Measurements from ENCODE around the gene SLC6A6.

Gene SLC6A6

DNA sequence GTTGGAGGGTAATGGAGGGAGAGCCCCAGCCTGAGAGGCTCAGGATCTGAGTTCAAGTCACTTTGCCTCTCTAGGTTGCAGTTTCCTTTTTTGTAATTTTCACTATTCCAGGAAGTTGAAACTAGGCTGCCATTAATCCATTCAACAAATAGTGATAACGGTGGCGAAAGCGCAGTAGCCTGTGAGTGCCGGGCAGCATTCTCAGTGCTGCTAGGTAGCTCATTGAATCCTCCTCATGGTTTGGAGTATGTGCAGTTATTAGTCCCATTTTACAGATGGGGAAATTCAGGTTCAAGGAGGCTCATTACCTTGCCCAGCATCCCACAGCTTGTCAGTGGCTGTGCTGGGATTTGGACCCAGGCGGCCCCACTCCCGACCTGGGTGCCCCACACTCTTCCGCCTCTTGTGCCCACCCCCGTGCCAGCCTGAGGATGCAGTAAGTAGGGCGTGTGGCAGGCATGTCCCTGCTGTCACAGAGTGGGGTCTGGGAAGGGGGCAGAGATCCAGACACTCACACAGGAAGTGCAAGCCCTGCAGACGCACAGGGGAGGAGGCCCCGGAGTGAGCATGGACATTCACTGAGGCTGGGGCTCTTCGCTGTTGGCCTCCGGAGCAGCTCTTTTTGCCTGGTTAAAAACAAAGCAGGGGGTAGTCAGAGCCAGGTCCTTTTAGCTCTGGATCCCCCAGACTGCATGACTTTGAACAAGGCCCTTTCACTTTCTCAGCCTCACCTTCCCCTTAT, 58.8 kb downstream of the SLC6A6 start:
- DNase-seq (ENCODE audit: extremely low spot score, insufficient read length, low read depth) (no peak), FAIRE-seq (no peak)

DNA sequence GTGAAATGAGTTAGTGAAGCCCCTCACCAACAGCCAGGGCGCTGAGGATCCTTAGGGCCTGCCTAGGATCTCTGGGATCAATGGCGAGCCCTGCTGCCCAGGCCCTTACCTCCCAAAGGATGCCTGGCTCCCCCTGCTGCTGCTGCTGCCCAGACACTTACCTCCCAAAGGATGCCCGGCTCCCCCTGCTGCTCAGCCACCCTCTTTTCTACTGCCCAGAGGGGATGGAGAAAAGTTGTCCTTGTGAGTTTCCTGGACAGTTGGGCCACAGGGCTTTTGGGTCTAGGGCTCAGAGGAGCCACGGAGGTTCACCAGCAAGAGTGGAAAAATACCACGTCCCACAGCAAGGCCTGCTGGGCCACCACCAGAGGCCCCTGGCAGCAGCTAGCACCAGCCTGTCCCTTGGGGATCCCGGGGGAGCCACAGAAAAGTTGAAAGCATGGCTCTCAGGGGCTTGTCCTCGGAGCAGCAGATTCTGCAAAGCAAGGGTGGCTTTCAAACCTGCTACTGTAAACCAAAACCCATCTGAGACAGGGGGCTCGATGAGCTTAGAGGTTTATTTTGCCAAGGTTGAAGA, 59.4 kb downstream of the SLC6A6 start:
- DNase-seq (ENCODE audit: extremely low spot score, insufficient read length, low read depth) (no peak), FAIRE-seq (peak; percentile 69)

GRCh38 chr3:14462738-14463137, 60.3 kb downstream of the SLC6A6 start:
- no peak for DNase-seq (ENCODE audit: extremely low spot score, insufficient read length, low read depth)
- FAIRE-seq = no peak

DNA sequence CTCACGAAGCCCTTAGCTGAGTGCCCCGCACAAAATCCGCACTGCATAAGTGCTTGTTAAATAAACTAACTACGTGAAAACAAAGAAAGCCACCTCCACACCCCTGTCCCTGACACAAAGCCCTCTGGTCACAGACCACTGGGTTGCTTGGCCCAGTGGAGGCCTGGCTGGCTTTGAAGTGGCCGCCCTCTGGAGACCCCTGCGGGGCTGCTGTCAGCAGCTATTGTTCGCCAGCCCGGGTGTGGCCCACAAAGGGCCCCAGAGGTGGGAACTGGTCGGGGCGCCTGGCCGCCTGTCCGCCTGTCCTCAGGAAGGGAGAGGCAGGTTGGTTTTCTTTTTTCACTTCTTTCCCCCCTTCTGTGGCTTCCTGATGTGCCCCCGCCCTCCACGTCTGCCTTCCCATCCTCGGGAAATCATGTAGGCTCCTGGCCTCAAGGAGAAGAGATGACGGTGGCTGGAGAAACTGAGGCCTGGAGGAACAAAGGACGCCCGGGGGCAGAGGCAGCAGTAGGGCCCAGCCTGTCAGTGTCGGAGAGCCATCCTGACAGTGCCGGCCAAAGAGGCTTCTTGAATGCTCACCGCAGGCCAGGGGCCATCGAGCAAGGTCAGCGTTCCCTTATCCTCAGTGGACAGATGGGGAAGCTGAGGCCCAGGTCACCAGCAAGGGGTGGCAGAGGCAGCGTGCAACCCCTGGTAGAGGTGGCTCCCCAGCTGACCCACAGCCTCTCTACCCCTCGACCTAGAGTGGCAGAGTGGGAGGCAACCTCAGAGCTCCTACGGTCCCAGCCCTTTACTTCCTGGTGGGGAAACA, 61.1 kb downstream of the SLC6A6 start:
- FAIRE-seq (no peak), DNase-seq (ENCODE audit: extremely low spot score, insufficient read length, low read depth) (no peak)

DNA sequence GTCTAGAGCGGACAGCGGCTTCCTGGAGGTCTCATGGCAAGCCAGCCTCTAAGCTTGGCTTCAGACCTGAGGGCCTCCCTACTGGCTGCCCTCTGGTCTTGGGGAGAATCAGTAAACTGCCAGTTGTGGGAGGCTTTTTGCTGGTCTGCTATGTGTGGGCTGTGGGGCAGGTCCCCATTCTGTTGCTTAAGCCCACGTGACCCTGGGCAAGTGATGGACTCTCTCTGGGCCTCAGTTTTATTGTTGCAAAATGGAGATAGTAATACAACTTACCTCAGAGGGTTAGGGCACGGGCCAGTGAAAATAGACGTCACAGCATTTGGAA, 61.7 kb downstream of the SLC6A6 start:
- DNase-seq (ENCODE audit: extremely low spot score, insufficient read length, low read depth) (no peak), FAIRE-seq (no peak)

DNA sequence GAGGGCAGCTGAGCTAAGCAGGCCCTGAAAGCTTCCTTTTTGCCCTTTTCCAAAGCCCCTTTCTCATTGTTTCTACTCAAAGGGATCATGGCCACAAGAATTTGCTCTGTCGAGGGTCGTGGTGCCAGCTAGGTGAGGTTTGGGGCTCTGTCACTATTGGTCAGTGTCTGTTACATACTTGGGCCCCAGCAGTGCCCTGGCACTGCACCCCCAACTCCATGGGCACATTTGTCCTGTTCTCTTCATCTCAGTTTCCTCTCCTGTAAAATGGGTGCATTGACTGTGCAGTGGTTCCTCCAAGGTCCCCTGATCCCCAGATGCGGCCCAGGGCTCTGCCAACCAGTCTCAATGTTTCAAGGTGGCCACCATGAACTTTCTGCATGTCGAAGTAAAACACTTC, 62.1 kb downstream of the SLC6A6 start:
- DNase-seq (ENCODE audit: extremely low spot score, insufficient read length, low read depth) (no peak), FAIRE-seq (no peak)

GRCh38 chr3:14465425-14465824, 63.0 kb downstream of the SLC6A6 start:
- DNase-seq (ENCODE audit: extremely low spot score, insufficient read length, low read depth) = no peak
- FAIRE-seq = no peak

- FAIRE-seq (no peak), DNase-seq (ENCODE audit: extremely low spot score, insufficient read length, low read depth) (no peak)
Observed at GRCh38 chr3:14466179-14466903, 63.9 kb downstream of the SLC6A6 start.

GRCh38 chr3:14467814-14468620, 65.6 kb downstream of the SLC6A6 start:
- FAIRE-seq = peak; percentile 69

DNA sequence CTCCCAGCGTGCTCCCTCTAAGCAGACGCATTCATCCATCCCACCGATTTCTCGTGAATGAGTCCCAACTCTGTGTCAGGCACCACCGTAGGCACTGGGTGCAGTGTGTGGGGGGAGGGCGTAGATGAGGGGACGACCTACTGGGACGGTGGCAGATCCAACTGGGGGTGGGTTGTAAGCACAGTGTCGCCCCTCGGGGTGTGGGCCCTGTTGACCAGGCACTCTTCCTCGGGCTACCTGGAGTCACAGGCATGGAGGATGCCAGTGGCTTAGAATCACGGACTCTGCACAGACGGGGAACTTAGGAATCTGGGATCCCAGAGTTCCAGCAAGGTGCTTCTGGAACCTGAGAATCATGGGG, 66.2 kb downstream of the SLC6A6 start:
- DNase-seq (ENCODE audit: extremely low spot score, insufficient read length, low read depth) (no peak), FAIRE-seq (no peak)

More at GRCh38 chr3:14467814-14468620, 65.6 kb downstream of the SLC6A6 start:
- DNase-seq (ENCODE audit: extremely low spot score, insufficient read length, low read depth) = peak; percentile 56

DNA sequence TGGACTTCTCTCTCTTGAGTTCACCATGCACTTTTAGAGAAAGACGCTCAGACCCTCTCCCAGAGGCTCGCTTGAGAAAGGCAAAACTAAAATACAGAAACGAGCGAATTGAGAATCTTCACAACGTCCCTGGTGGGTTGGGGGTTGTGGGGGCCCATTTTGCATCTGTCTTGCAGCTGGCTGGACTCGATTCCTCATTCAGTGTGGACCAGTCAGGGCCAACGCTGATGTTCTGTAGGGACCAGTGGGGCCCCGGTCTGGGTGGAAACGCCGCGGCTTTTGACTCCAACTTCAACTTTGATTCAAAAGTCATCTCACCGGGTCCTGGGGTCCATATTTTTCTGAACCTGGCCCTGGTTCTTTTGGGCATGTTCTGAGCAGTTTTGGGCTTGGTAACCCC, 68.1 kb downstream of the SLC6A6 start:
- DNase-seq (ENCODE audit: extremely low spot score, insufficient read length, low read depth) = no peak
- FAIRE-seq = no peak

- DNase-seq (ENCODE audit: extremely low spot score, insufficient read length, low read depth) (no peak), FAIRE-seq (no peak)
Observed at GRCh38 chr3:14471016-14471415, 68.6 kb downstream of the SLC6A6 start.

DNA sequence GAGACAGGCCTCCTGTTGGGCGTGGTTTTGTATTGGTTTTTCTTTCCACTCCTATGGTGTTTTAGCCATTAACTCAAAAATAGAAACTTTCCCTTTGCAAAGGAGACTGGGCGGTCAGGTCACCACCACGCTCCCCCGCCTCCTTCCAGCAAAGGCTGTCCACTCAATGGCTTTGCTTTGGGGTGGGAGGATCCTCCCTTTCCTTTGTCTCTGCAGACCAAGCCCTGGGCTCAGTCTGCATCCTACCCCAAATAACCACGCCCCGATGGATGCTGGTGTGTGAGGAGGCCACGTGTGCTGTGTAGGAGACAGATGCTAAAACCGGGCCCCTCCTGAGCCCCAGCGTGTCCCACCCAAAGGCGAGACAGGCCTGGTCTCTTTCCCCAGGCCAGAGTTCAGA, 69.3 kb downstream of the SLC6A6 start:
- DNase-seq (ENCODE audit: extremely low spot score, insufficient read length, low read depth) = no peak
- no peak for FAIRE-seq

DNA sequence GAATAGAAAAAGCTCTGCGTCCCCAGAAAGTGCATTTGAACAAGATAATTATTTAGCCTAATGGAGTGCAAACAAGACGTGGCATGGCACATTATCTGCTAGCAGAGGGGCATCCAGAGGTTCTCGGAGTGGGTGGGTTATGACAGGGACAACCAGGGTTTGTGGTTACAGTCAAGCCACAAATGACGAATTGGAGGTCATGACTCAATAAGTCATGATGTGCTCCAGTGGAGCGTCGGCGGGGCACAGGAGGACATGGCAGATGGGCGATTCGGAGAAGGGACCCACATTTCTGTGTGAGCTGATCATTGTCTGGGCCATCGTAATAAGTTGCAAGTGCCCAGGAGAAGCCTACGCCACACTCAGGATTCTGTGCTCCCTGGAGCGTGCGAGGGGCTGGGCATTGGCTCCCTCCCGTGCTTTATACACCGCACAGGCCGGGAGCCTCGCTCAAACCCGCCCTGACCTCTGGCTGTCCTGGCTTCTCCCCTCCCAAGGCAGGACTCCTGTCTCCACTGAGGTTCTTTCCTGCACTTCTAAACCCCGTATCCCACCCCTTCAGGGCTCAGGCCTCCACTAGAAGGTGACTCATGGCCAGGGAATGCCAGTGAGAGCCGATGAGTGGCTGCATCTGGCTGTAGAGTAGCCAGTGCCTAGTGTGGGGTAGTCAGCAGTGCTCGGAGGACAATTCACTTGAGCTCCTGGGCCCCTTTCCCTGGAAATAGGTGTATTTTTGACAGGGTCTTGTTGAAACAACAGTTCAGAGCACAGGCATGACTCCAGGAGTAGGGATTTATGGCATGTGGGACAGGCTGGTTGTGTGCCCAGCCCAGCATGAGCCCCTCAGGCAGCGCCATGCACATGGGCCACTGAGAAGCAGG, 70.3 kb downstream of the SLC6A6 start:
- DNase-seq (ENCODE audit: extremely low spot score, insufficient read length, low read depth) = no peak
- no peak for FAIRE-seq

GRCh38 chr3:14473411-14473891, 71.0 kb downstream of the SLC6A6 start:
- FAIRE-seq = no peak
- no peak for DNase-seq (ENCODE audit: extremely low spot score, insufficient read length, low read depth)

DNA sequence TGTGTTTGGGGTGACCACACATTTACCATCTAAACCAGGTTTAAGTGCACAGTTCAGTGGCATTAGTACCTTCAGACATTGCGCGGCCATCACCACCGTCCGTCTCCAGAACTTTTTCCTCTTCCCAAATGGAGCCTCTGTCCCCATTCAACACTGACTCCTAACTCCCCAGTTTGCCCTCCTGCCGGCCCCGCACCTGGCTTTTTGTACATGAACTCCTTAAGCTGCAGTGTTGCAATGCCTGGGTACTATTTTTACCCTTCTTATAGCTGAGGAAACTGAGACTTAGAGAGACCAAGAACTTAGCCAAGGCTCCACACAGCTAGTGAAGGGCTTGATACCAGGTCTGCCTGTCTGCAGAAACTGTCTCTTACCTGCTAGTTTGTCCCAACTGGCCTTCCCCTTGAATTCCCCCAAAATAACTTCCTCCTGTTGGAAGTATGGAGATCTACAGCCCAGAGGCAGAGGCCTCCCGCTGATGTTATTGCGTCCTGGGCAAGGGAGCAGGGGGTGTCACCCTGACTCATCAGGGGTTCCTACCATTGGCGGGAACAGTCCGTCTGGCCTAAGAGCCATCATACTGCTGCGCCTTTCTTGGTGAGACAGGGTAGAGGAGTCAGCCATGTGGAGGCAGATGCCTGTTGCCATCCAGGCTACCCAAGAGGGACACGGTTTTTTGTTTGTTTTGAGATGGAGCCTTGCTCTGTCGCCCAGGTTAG, 72.1 kb downstream of the SLC6A6 start:
- DNase-seq (ENCODE audit: extremely low spot score, insufficient read length, low read depth) (no peak), FAIRE-seq (no peak)

- FAIRE-seq = no peak
Observed at GRCh38 chr3:14475621-14476020, 73.2 kb downstream of the SLC6A6 start.

GRCh38 chr3:14476583-14477265, 74.3 kb downstream of the SLC6A6 start:
- no peak for FAIRE-seq
- DNase-seq (ENCODE audit: extremely low spot score, insufficient read length, low read depth) = no peak

More at GRCh38 chr3:14475621-14476020, 73.2 kb downstream of the SLC6A6 start:
- no peak for DNase-seq (ENCODE audit: extremely low spot score, insufficient read length, low read depth)

All from GM18507 (cell line).